OCI-LY1 (cell line): ENCODE measurements around the gene PTPRN2.

ENCODE experiments used
- H2AFZ ChIP-seq: fragments of 200-600 bp; sonication (generic), shearing (Covaris generic); 2 replicates; pipeline ENCODE4 v1.6.0; 2014; ENCODE audit warnings: antibody characterized with exemption, mild to moderate bottlenecking, low read length
- H3F3A ChIP-seq: fragments of 200-600 bp; sonication (generic), shearing (Covaris generic); 2 replicates; pipeline ENCODE4 v1.6.0; 2014; ENCODE audit warnings: mild to moderate bottlenecking, antibody characterized with exemption, low read length, moderate library complexity; ENCODE audit not compliant: insufficient read depth
- H3K27ac ChIP-seq: fragments of 200-600 bp; sonication (generic); 2 replicates; pipeline ENCODE4 v1.5.1; 2014; ENCODE audit warnings: low read length, mixed run types, mild to moderate bottlenecking, low read depth; ENCODE audit not compliant: poor library complexity, severe bottlenecking
- H3K27me3 ChIP-seq: fragments of 200-600 bp; sonication (generic); 2 replicates; pipeline ENCODE4 v1.6.0; 2014; ENCODE audit warnings: antibody characterized with exemption, mild to moderate bottlenecking, low read length, moderate library complexity; ENCODE audit not compliant: insufficient read depth
- H3K36me3 ChIP-seq: fragments of 200-600 bp; sonication (generic); 2 replicates; pipeline ENCODE4 v1.6.1; 2014; ENCODE audit warnings: mild to moderate bottlenecking, antibody characterized with exemption, low read length, moderate library complexity, mixed read lengths; ENCODE audit not compliant: insufficient read depth
- H3K4me1 ChIP-seq: fragments of 200-600 bp; sonication (generic); 2 replicates; pipeline ENCODE4 v1.5.1; 2014; ENCODE audit warnings: mild to moderate bottlenecking, low read length, moderate library complexity; ENCODE audit not compliant: insufficient read depth, severe bottlenecking
- H3K4me2 ChIP-seq: fragments of 200-600 bp; sonication (generic), shearing (Covaris generic); 2 replicates; pipeline ENCODE4 v1.6.1; 2014; ENCODE audit warnings: low read length
- H3K4me3 ChIP-seq: fragments of 200-600 bp; sonication (generic); 2 replicates; pipeline ENCODE4 v1.5.1; 2014; ENCODE audit warnings: low read length, low read depth, mild to moderate bottlenecking, mixed read lengths; ENCODE audit not compliant: poor library complexity, severe bottlenecking
- H3K79me2 ChIP-seq: fragments of 200-600 bp; shearing (Covaris generic); 2 replicates; pipeline ENCODE4 v1.6.1; 2016; ENCODE audit warnings: mixed run types, low read length, mixed read lengths; ENCODE audit not compliant: insufficient read depth
- H3K9ac ChIP-seq: fragments of 200-600 bp; sonication (generic), shearing (Covaris generic); 2 replicates; pipeline ENCODE4 v1.6.1; 2014; ENCODE audit warnings: mild to moderate bottlenecking, low read length, mixed read lengths
- H3K9me2 ChIP-seq: fragments of 200-600 bp; sonication (generic), shearing (Covaris generic); 2 replicates; pipeline ENCODE4 v1.6.1; 2014; ENCODE audit warnings: low read depth, mild to moderate bottlenecking, low read length, mixed read lengths
- H3K9me3 ChIP-seq: fragments of 200-600 bp; shearing (Covaris generic); 2 replicates; pipeline ENCODE4 v1.6.1; 2014; ENCODE audit warnings: low read length, mixed read lengths
- H4K20me1 ChIP-seq: fragments of 200-600 bp; sonication (generic), shearing (Covaris generic); 2 replicates; pipeline ENCODE4 v1.6.0; 2016; ENCODE audit warnings: mild to moderate bottlenecking, low read length; ENCODE audit not compliant: insufficient read depth
- CTCF ChIP-seq: fragments of 200-600 bp; sonication (generic), shearing (Covaris generic); IDR thresholded peaks from 2 replicates; pipeline ENCODE4 v1.5.1; 2017; ENCODE audit warnings: mild to moderate bottlenecking, antibody characterized with exemption, low read length, moderate library complexity, mixed read lengths
- EZH2 ChIP-seq: fragments of 200-600 bp; sonication (generic), shearing (Covaris generic); IDR thresholded peaks from 2 replicates; pipeline ENCODE4 v1.8.0; 2017; ENCODE audit warnings: borderline replicate concordance, mixed run types, mild to moderate bottlenecking, antibody characterized with exemption, low read length, moderate library complexity, mixed read lengths

PTPRN2 gene

DNA sequence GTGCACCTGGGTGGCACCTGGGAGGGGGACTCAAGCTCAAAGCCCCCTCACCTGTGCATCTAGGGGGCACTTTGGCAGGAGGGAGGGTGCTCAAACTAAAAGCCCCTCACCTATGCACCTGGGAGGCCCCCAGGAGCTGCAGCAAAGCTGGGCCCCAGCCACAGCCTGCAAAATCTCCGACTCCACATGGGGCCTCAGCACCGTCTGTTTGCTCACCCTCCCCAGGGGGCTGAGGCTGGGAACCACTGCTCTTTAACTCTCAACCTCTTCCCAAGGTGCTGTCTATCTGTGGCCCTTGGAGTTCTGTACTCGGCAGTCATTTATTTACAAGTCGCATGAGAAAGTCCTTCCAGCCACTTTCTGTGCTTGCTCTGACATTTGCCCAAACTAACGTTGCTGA is 792.4 kb downstream of the PTPRN2 start:
- Histone ChIP-seq H2AFZ (no peak overlapping the region), H3K4me2 (no peak overlapping the region), H3K27ac (no peak overlapping the region), H3F3A (no peaks in the 10 kb centered on the region), H3K9me3 (no peaks in the 10 kb centered on the region), H3K9me2 (no peaks in the 10 kb centered on the region), H4K20me1 (no peaks in the 10 kb centered on the region), H3K27me3 (peaks cover 5% of the 10 kb centered on the region), H3K4me3 (no peak overlapping the region), H3K9ac (no peak overlapping the region), H3K4me1 (no peaks in the 10 kb centered on the region), H3K36me3 (no peaks in the 10 kb centered on the region), H3K79me2 (no peaks in the 10 kb centered on the region)
- no peak for TF ChIP-seq CTCF
- no peak for TF ChIP-seq EZH2

DNA sequence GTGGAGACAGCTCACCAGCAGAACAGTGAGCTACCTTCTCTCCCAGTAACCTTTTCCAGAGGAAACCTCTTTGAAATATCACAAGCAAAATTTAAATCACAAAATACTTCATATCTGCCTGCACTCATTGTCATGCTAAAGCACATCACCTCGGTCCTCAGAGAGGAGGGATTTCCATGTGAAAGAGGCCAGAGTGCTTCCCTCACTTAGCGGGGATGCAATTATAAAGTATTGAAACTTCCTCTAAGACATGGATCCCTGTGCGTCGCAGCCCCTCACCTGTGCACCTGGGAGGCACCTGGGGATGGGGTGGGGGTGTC is 792.9 kb downstream of the PTPRN2 start:
- H3K4me1 ChIP-seq, result no peaks in the 10 kb centered on the region
- H3K9me3 ChIP-seq, result no peaks in the 10 kb centered on the region
- H3K36me3 ChIP-seq, result no peaks in the 10 kb centered on the region
- no peaks in the 10 kb centered on the region for H3K9me2 ChIP-seq
- H3K27me3 ChIP-seq, result peaks cover 5% of the 10 kb centered on the region
- no peak overlapping the region for H3K4me2 ChIP-seq
- TF ChIP-seq CTCF, result no peak
- no peak for TF ChIP-seq EZH2
- H3K79me2 ChIP-seq, result no peaks in the 10 kb centered on the region
- H3K9ac ChIP-seq, result no peak overlapping the region
- no peaks in the 10 kb centered on the region for H4K20me1 ChIP-seq
- H3K4me3 ChIP-seq, result no peak overlapping the region
- no peak overlapping the region for H3K27ac ChIP-seq
- H3F3A ChIP-seq, result no peaks in the 10 kb centered on the region
- H2AFZ ChIP-seq, result no peak overlapping the region

GRCh38 chr7:157793973-157794745 is 793.5 kb downstream of the PTPRN2 start:
- Histone ChIP-seq H3K4me1 (no peaks in the 10 kb centered on the region), H3K79me2 (no peaks in the 10 kb centered on the region), H3K9ac (no peak overlapping the region), H3K4me2 (no peak overlapping the region), H4K20me1 (no peaks in the 10 kb centered on the region), H3F3A (no peaks in the 10 kb centered on the region), H3K9me2 (no peaks in the 10 kb centered on the region), H3K4me3 (no peak overlapping the region), H2AFZ (no peak overlapping the region), H3K27me3 (peaks cover 5% of the 10 kb centered on the region), H3K27ac (no peak overlapping the region), H3K9me3 (no peaks in the 10 kb centered on the region), H3K36me3 (no peaks in the 10 kb centered on the region)
- TF ChIP-seq CTCF, result no peak
- no peak for TF ChIP-seq EZH2
